Heart right ventricle (tissue), 16 donors: ENCODE measurements around the gene DOCK2. TPM values are rescaled to one million over a fixed set of nuclear protein-coding genes. Genes with fewer than 3 reads are reported as not detected.

Experiments used
- ATAC-seq, 8 donors: fragments of 200-7000 bp; cut with Tn5 transposase; one replicate each; pipeline ENCODE4 v1.9.1; 2020; ENCODE audit warnings: mild to moderate bottlenecking in 8 of 8, moderate library complexity in 8 of 8, moderate number of reproducible peaks in 1 of 8
- DNase-seq, 2 donors: peaks; one replicate each; pipeline ENCODE4 v3.0.0-alpha.2; 2020
- H3K27ac ChIP-seq, 10 donors: fragments of 200-600 bp; sonication (generic) in 2 of 10; one replicate each; pipeline versions ENCODE4 v1.5.0 to v1.8.0; 2020 to 2022; ENCODE audit warnings: mild to moderate bottlenecking in 3 of 10
- H3K27me3 ChIP-seq, 7 donors: fragments of 200-600 bp; one replicate each; pipeline ENCODE4 v1.8.0; 2021 to 2022; ENCODE audit warnings: mild to moderate bottlenecking in 2 of 7
- H3K36me3 ChIP-seq, 9 donors: fragments of 200-600 bp; sonication (generic) in 1 of 9; one replicate each; pipeline versions ENCODE4 v1.5.0 to v1.8.0; 2020 to 2022; ENCODE audit warnings: mild to moderate bottlenecking in 2 of 9
- H3K4me1 ChIP-seq, 9 donors: fragments of 200-600 bp; sonication (generic) in 1 of 9; one replicate each; pipeline versions ENCODE4 v1.5.0 to v1.8.0; 2020 to 2022; ENCODE audit warnings: mild to moderate bottlenecking in 4 of 9
- H3K4me3 ChIP-seq, 10 donors: fragments of 200-600 bp; sonication (generic) in 2 of 10; one replicate each; pipeline versions ENCODE4 v1.5.0 to v1.8.0; 2020 to 2022; ENCODE audit warnings: mild to moderate bottlenecking in 7 of 10, moderate library complexity in 2 of 10
- H3K9me3 ChIP-seq, 11 donors: fragments of 200-600 bp in 10 of 11; sonication (generic) in 2 of 11; one replicate each; pipeline versions ENCODE4 v1.5.0 to v1.8.0; 2013 to 2022; ENCODE audit warnings: mild to moderate bottlenecking in 2 of 11, control low read depth in 1 of 11, moderate library complexity in 1 of 11
- CTCF ChIP-seq, 9 donors: fragments of 200-600 bp; sonication (generic) in 2 of 9; IDR thresholded peaks; one replicate each; pipeline versions ENCODE4 v1.5.0 to v1.8.0; 2021 to 2022; ENCODE audit warnings: antibody characterized with exemption in 9 of 9, mild to moderate bottlenecking in 5 of 9, moderate library complexity in 1 of 9
- WGBS, 2 donors: extraction: QIAGEN DNeasy Blood & Tissue Kit; methylation state at CpG; one replicate each; pipeline ENCODE4 v1.1.7; 2013; ENCODE audit warnings: inconsistent platforms in 1 of 2; 5-methylcytosine and 5-hydroxymethylcytosine counted together
- intact Hi-C, 10 donors: fragments of 100-400 bp; cut with DNase I; formaldehyde crosslinking; loops; one replicate each; pipeline versions ENCODE4 v1.11.1 to v1.14.2; 2022
- polyA plus RNA-seq, 2 donors: library from polyadenylated mRNA; stranded (reverse); fragments of 200-250 nt; gene quantifications; one replicate each; pipeline ENCODE4 v1.2.3, GENCODE V29; 2013
- total RNA-seq, 10 donors: library from RNA; stranded (reverse); fragmentation: NEBNext Ultra II Directional in 3 of 10; extraction: Animal tissue kit (Norgen Biotek cat#: 25700) in 3 of 10; gene quantifications; one replicate each; pipeline versions ENCODE4 v1.2.1 to v1.2.4, GENCODE V29; 2021 to 2023
- donor health status: Arrhythmogenic right ventricular cardiomyopathy.
- donor health status: ischemic (EF 13 %, LVEDD 7.1; RV severe dilation, severe dysfunction).
- donor health status: healthy with polysubstance abuse.
- donor health status: DM: no; HTN: yes; CAD: no.
- donor health status: DM: no; HTN: no; CAD: no.
- donor health status: ischemic (EF 25% LVEDD 6.9; RV normal size, moderate dysfunction).
- donor health status: ischemic (EF 25% LVEDD 5.7; RV mildly dilated, moderate dysfunction).
- donor health status: healthy.
- donor health status: DM: yes; HTN: yes; CAD: no.
- donor health status: Ischemic cardiomyopathy.
- donor health status: ischemic (EF 35%, LVEDD 5.7; RV mildly dilated, moderate dysfunction).
- donor health status: nonischemic (EF 11% LVEDD 7.7; RV severe dilation, severe dysfunction).
- donor health status: DM: yes; HTN: yes; CAD: no.
- donor health status: PGD.
- donor health status: ischemic (EF 29% LVEDD 5.4; RV normal size, mild dysfunction).
- donor health status: nonischemic (EF 23%, LVEDD 6.1; RV moderate dilation, normal function).

DOCK2 gene
- total and polyA plus RNA-seq, 12 donors: 1.2 to 24.6 (median 4.2) TPM

- TF ChIP-seq CTCF (IDR thresholded peaks at IDR 0.05): no peak
- DNase-seq (no peak), ATAC-seq (no peak)
- Histone ChIP-seq H3K4me1 (peaks cover 0 to 13% (median 0%) of the 10 kb centered on the region in 9 donors), H3K36me3 (peaks cover 0 to 32% (median 0%) of the 10 kb centered on the region in 9 donors), H3K27me3 (no peaks in the 10 kb centered on the region), H3K27ac (no peak overlapping the region), H3K4me3 (no peak overlapping the region), H3K9me3 (peaks cover 0 to 6% (median 0%) of the 10 kb centered on the region in 11 donors)
- intact Hi-C loops: no loop called here
- WGBS, 2 donors: 54 to 66% methylated on average over 9 of the region's 9 CpGs
Measured at GRCh38 chr5:169667896-169668674, 31.0 kb downstream of the DOCK2 start.

- no peak for TF ChIP-seq CTCF (IDR thresholded peaks at IDR 0.05)
- DNase-seq: no peak
- peaks cover 0 to 3% (median 0%) of the 10 kb centered on the region in 11 donors for H3K9me3 ChIP-seq
- no peak for ATAC-seq
- H3K36me3 ChIP-seq: peaks cover 0 to 39% (median 0%) of the 10 kb centered on the region in 9 donors
- peaks cover 0 to 7% (median 0%) of the 10 kb centered on the region in 9 donors for H3K4me1 ChIP-seq
- peaks cover 0 to 2% (median 0%) of the 10 kb centered on the region in 7 donors for H3K27me3 ChIP-seq
- intact Hi-C loops: no loop called here
- no peak overlapping the region for H3K27ac ChIP-seq
- 41 to 48% methylated on average over 4 of the region's 4 CpGs for WGBS, 2 donors
- H3K4me3 ChIP-seq: no peak overlapping the region
Measured at GRCh38 chr5:169668732-169669131, 31.7 kb downstream of the DOCK2 start.

GRCh38 chr5:169670769-169671525, 33.9 kb downstream of the DOCK2 start:
- WGBS, 2 donors: 73 to 83% methylated on average over 6 of the region's 6 CpGs

More at GRCh38 chr5:169670769-169671525, 33.9 kb downstream of the DOCK2 start:
- H3K36me3 ChIP-seq: peaks cover 0 to 61% (median 0%) of the 10 kb centered on the region in 9 donors
- TF ChIP-seq CTCF (IDR thresholded peaks at IDR 0.05): no peak
- H3K27ac ChIP-seq: no peak overlapping the region
- H3K4me3 ChIP-seq: no peak overlapping the region
- peaks cover 0 to 6% (median 0%) of the 10 kb centered on the region in 7 donors for H3K27me3 ChIP-seq
- no peaks in the 10 kb centered on the region for H3K9me3 ChIP-seq
- no peak for DNase-seq
- intact Hi-C loops: no loop called here
- H3K4me1 ChIP-seq: no peaks in the 10 kb centered on the region
- ATAC-seq: no peak
